Common myeloid progenitor, CD34-positive (primary cell): Measurements from ENCODE around the gene BARHL2.

Experiments used
- CTCF ChIA-PET: fragments of 350-600 bp; sonication (Branson Sonifier 250); formaldehyde crosslinking; loops from one replicate; lab custom pipeline; 2021; ENCODE audit warnings: antibody characterized with exemption; lab: Charles Lee
- POLR2A ChIA-PET: fragments of 350-600 bp; sonication (Branson Sonifier 250); formaldehyde crosslinking; loops from one replicate; lab custom pipeline; 2021; ENCODE audit warnings: antibody characterized with exemption; lab: Charles Lee
- DNase-seq, 3 donors: peaks; one replicate each; pipeline versions ENCODE4 v3.0.0 to v3.0.0-alpha.2; 2013
- H3K27ac ChIP-seq, 2 experiments: 1 replicate in 1 of 2; 2 replicates in 1 of 2; pipeline ENCODE4 v1.7.0; 2013; ENCODE audit warnings: inconsistent platforms in 2 of 2, low read length in 2 of 2, mild to moderate bottlenecking in 2 of 2, low read depth in 1 of 2, moderate library complexity in 1 of 2; ENCODE audit not compliant: severe bottlenecking in 2 of 2, insufficient read depth in 1 of 2, poor library complexity in 1 of 2
- H3K27me3 ChIP-seq, 5 experiments: replicated peaks in 2 of 5; 1 replicate in 3 of 5; 2 replicates in 2 of 5; pipeline versions ENCODE4 v1.6.1 to v1.7.0; 2013; ENCODE audit warnings: low read length in 4 of 5, mild to moderate bottlenecking in 2 of 5, moderate library complexity in 2 of 5, inconsistent platforms in 1 of 5; ENCODE audit not compliant: insufficient read depth in 5 of 5, control insufficient read depth in 4 of 5
- H3K36me3 ChIP-seq, 4 experiments: 1 replicate in 2 of 4; 2 replicates in 2 of 4; pipeline versions ENCODE4 v1.6.1 to v1.7.0; 2013; ENCODE audit warnings: low read length in 3 of 4, control low read depth in 1 of 4, mild to moderate bottlenecking in 1 of 4; ENCODE audit not compliant: control insufficient read depth in 4 of 4, insufficient read depth in 4 of 4
- H3K4me1 ChIP-seq, 4 experiments: 1 replicate in 3 of 4; 2 replicates in 1 of 4; pipeline versions ENCODE4 v1.6.1 to v1.7.1; 2013; ENCODE audit warnings: low read length in 3 of 4, mild to moderate bottlenecking in 3 of 4, control low read depth in 1 of 4, inconsistent platforms in 1 of 4, moderate library complexity in 1 of 4; ENCODE audit not compliant: control insufficient read depth in 4 of 4, insufficient read depth in 4 of 4; ENCODE audit errors: control extremely low read depth in 1 of 4
- H3K4me3 ChIP-seq, 7 experiments: 1 replicate in 4 of 7; 2 replicates in 3 of 7; pipeline versions ENCODE4 v1.5.1 to v1.7.0; 2013; ENCODE audit warnings: mild to moderate bottlenecking in 7 of 7, low read length in 6 of 7, moderate library complexity in 6 of 7, inconsistent platforms in 2 of 7, low read depth in 2 of 7, control low read depth in 1 of 7; ENCODE audit not compliant: insufficient read depth in 4 of 7, control insufficient read depth in 1 of 7; ENCODE audit errors: extremely low read depth in 1 of 7
- H3K9me3 ChIP-seq, 5 experiments: 1 replicate in 4 of 5; 2 replicates in 1 of 5; pipeline versions ENCODE4 v1.6.1 to v1.7.1; 2013; ENCODE audit warnings: low read length in 4 of 5, mild to moderate bottlenecking in 2 of 5, inconsistent platforms in 1 of 5, low read depth in 1 of 5, moderate library complexity in 1 of 5; ENCODE audit not compliant: control insufficient read depth in 4 of 5, insufficient read depth in 2 of 5; ENCODE audit errors: control extremely low read depth in 1 of 5
- WGBS: methylation state at CpG from one replicate; pipeline ENCODE4 v1.1.5; 2013; ENCODE audit not compliant: insufficient coverage; 5-methylcytosine and 5-hydroxymethylcytosine counted together

BARHL2 gene

DNA sequence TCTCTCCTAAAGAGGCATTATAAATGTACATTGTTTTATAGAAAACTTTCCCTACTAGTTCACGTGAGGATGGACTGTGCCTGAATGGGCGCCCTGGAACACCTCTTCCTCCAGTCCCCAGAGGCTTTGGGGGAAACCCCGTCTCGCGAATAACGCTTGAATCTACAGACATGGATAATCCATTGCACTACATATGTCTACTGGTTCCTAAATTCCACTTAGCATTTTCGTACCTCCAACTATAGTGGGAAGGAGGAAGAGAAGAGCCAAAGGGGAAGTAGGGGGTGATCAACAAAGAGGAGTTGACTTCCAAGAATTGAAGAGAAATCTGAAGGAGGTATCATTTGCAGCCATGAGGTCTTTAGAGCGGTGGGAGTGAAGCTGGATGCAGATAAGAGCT is 11.1 kb downstream of the BARHL2 start:
- peak in 1 of 3 donors; percentile 9 for DNase-seq
- CTCF ChIA-PET, result interaction anchor here (1.2 kb wide), 1 partner anchor 26 kb away, joined by 4 read pairs; no protein-coding TSS in a partner anchor
- POLR2A ChIA-PET, result no interaction called here
- Histone ChIP-seq H3K4me1 (peaks cover 1 to 16% (median 14%) of the 10 kb centered on the region in 4 experiments), H3K9me3 (peaks cover 0 to 8% (median 0%) of the 10 kb centered on the region in 5 experiments), H3K4me3 (peak overlapping the region in 2 of 7 experiments; percentile 4 to 69), H3K27me3 (peaks cover 52 to 97% (median 57%) of the 10 kb centered on the region in 5 experiments), H3K36me3 (no peaks in the 10 kb centered on the region), H3K27ac (no peak overlapping the region)
- whole genome bisulfite sequencing, result 14% methylated on average over 3 of the region's 8 CpGs

DNA sequence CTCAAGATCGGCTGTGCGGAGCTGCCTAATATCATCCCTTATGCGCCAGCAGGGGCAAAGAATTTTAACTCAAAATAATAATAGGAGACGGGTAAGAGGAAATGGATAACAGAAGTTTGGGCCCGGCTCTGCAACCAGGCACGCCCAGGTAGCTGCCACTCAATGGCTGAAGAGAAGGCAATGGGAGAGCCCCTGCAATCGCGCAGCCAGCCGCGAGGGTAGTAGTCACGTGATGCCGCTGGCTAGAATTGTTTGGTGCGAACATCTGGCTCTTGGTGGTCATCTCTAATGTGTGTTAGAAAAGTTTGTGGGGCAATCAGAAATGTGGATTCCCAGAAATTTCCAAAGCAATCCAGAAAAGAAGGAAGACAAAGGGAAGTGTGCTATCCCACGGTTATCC is 12.3 kb downstream of the BARHL2 start:
- 13% methylated on average over 12 of the region's 14 CpGs for WGBS
- Histone ChIP-seq H3K4me3 (no peak overlapping the region), H3K9me3 (peaks cover 0 to 8% (median 0%) of the 10 kb centered on the region in 5 experiments), H3K27me3 (peaks cover 42 to 96% (median 61%) of the 10 kb centered on the region in 5 experiments), H3K36me3 (no peaks in the 10 kb centered on the region), H3K27ac (no peak overlapping the region), H3K4me1 (peaks cover 1 to 16% (median 14%) of the 10 kb centered on the region in 4 experiments)
- CTCF ChIA-PET, result interaction anchor here (1.1 to 1.2 kb wide), 2 partner anchors 27 to 1160 kb away, joined by 4 read pairs; no protein-coding TSS in a partner anchor
- DNase-seq, result no peak
- POLR2A ChIA-PET, result no interaction called here

GRCh38 chr1:90694846-90695245 is 22.3 kb downstream of the BARHL2 start:
- 100% methylated on average over 1 of the region's 3 CpGs for WGBS

DNA sequence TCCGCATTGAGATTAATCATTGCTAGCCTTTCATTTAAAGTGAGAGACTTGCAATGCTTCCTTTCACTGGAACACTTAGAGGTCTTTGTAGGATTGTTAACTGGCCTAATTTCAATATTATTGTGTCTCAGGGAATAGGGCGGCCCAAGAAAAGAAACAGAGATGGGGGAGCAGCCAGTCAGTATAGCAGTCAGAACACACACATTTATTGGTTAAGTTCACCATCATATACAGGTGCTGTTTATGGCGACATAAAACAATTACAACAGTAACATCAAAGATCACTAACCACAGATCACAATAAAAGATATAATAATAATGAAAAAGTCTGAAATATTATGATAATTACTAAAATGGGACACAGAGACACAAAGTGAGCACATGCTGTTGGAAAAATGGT is 29.4 kb downstream of the BARHL2 start:
- no peak overlapping the region for H3K27ac ChIP-seq
- no peaks in the 10 kb centered on the region for H3K9me3 ChIP-seq
- ChIA-PET CTCF (no interaction called here), POLR2A (no interaction called here)
- H3K27me3 ChIP-seq, result peaks cover 2 to 25% (median 7%) of the 10 kb centered on the region in 5 experiments
- no peak overlapping the region for H3K4me3 ChIP-seq
- H3K4me1 ChIP-seq, result no peaks in the 10 kb centered on the region
- WGBS, result 100% methylated on average over 1 of the region's 3 CpGs
- H3K36me3 ChIP-seq, result no peaks in the 10 kb centered on the region
- DNase-seq, result no peak

More at GRCh38 chr1:90694846-90695245, 22.3 kb downstream of the BARHL2 start:
- ChIA-PET CTCF (interaction anchor here (2.1 kb wide), 1 partner anchor 13 kb away, joined by 8 read pairs; no protein-coding TSS in a partner anchor), POLR2A (no interaction called here)
- Histone ChIP-seq H3K9me3 (no peaks in the 10 kb centered on the region), H3K36me3 (no peaks in the 10 kb centered on the region), H3K27me3 (peaks cover 9 to 54% (median 26%) of the 10 kb centered on the region in 5 experiments), H3K27ac (no peak overlapping the region), H3K4me3 (no peak overlapping the region), H3K4me1 (no peaks in the 10 kb centered on the region)
- no peak for DNase-seq

DNA sequence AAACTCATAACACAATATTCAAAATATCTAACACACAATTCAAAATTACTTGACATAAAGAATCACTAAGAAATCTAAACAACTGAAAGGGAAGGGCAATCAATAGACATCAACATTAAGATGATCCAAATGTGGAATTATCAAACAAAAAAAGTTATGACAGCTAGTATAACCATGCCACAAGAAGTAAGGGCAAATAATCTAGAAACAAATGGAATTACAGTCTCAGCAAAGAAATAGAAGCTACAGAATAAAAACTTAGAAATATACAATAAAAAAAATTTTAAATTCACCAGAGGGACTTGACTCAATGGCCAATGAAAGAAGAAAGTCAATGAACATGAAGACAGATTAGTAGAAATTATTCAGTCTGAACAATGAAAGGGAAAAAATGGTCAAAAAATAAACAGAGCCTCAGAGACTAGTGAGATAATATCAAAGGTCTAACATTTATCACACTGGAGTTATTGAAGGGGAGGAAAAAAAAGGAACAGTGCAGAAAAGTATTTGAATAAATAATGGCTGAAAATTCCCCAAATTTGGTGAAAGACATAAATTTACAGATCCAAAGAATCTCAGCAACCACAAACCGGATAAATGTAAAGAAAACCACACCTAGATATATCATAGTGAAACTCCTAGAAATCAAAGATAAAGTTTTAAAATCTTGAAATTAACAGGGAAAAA is 41.8 kb downstream of the BARHL2 start:
- WGBS, result no CpG with 5 or more reads among the region's 1 CpG
- DNase-seq, result no peak

DNA sequence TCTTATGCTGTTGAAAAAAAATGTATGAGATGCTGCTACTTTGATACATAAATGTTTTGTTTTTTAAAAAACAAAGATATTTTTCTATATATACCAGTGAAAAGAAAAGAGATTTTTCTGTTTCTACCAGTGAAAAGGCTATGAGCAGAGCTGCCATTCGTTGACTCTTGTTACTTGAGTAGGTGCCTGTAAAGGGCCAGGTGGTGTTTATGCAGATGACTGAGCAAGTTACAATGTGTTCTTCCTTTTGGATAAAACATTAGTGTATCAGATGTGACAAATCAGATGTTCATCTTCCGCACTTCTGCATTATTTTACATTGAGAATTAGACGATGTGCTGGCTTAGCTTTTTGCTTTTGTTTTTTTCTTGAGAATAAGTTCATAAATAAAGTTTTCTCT is 45.4 kb downstream of the BARHL2 start:
- Histone ChIP-seq H3K27me3 (no peaks in the 10 kb centered on the region), H3K4me1 (no peaks in the 10 kb centered on the region), H3K36me3 (no peaks in the 10 kb centered on the region), H3K27ac (no peak overlapping the region), H3K9me3 (peaks cover 0 to 21% (median 3%) of the 10 kb centered on the region in 5 experiments), H3K4me3 (no peak overlapping the region)
- POLR2A ChIA-PET, result no interaction called here
- CTCF ChIA-PET, result interaction anchor here (1.4 kb wide), 1 partner anchor 12 kb away, joined by 4 read pairs; no protein-coding TSS in a partner anchor
- no peak for DNase-seq
- 100% methylated on average over 1 of the region's 3 CpGs for WGBS

More for the DNA sequence above, 41.8 kb downstream of the BARHL2 start:
- ChIA-PET CTCF (no interaction called here), POLR2A (no interaction called here)
- Histone ChIP-seq H3K4me1 (no peaks in the 10 kb centered on the region), H3K9me3 (peaks cover 0 to 24% (median 3%) of the 10 kb centered on the region in 5 experiments), H3K27ac (no peak overlapping the region), H3K27me3 (peaks cover 0 to 2% (median 0%) of the 10 kb centered on the region in 5 experiments), H3K4me3 (peak overlapping the region in 1 of 7 experiments; percentile 2), H3K36me3 (no peaks in the 10 kb centered on the region)

- no CpG with 5 or more reads among the region's 1 CpG for WGBS
- no peak overlapping the region for H3K4me3 ChIP-seq
- no peaks in the 10 kb centered on the region for H3K27me3 ChIP-seq
- CTCF ChIA-PET, result interaction anchor here (1.4 kb wide), 1 partner anchor 12 kb away, joined by 4 read pairs; no protein-coding TSS in a partner anchor
- DNase-seq, result no peak
- no peak overlapping the region for H3K27ac ChIP-seq
- peaks cover 0 to 21% (median 3%) of the 10 kb centered on the region in 5 experiments for H3K9me3 ChIP-seq
- no peaks in the 10 kb centered on the region for H3K36me3 ChIP-seq
- H3K4me1 ChIP-seq, result no peaks in the 10 kb centered on the region
- POLR2A ChIA-PET, result no interaction called here
These were observed 45.9 kb downstream of the BARHL2 start for GRCh38 chr1:90671251-90671650.
